HUDEP-2 (cell line): ENCODE results near the gene CHIA.

Source experiments
- DNase-seq, 76 experiments: peaks; one replicate each; lab custom pipeline; 2025; ENCODE audit not compliant: unreplicated experiment in 76 of 76; lab: John Stamatoyannopoulos, UW

The CHIA gene

DNA sequence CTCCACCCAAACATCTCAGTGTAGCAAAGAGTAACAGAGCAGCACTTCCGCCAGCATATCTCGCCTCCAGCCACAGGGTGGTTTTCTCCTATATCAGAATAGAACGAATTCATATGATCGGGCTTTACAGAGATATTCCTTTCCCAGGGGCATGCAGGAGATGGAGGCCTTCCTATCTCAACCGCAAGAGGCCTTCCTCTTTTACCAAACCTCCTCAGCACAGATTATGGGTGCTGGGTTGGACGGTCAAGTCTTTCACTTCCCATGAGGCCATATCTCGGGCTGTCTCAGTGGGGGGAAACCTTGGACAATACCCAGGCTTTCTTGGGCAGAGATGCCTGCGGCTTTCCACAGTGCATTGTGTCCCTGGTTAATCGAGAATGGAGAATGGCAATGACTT is 71.1 kb downstream of the CHIA start:
- DNase-seq: no peak

DNA sequence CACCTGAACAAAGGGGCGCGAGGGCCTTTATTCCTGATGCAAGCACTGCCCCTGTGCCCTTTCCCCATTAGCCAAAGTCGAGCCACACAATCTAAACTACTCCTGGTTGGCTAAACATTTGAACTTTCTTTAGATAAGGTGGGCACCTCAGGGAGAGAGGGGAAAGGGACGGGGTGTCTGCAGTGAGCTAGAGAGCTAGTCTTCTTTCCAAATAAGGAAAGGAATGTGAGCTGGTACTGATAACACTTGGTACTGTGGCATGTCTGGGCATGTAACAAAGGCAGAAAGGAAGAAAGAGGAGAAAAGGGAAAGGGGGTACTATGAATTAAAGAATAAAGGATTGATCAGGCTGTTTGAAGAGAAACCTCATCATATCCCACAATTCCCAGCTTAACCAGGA is 74.0 kb downstream of the CHIA start:
- DNase-seq: no peak

DNA sequence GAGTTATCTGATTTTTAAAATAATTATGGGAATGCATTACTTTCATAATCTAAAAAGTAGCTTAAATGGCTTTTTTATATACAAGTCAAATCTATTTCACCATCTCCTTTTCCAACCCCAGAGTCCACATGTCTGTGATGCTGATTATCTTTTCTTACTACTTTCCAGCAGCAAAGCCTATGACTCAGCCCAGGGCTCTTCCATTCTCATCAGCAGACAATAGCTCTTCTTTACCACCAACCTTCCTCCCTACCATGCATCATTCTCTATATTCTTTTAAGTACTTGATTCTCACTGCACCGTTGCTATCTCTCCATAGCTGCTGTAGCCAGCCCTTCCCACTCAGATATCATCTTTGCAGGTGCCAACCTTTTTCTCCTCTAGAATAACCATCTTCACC is 75.6 kb downstream of the CHIA start:
- DNase-seq: no peak

DNA sequence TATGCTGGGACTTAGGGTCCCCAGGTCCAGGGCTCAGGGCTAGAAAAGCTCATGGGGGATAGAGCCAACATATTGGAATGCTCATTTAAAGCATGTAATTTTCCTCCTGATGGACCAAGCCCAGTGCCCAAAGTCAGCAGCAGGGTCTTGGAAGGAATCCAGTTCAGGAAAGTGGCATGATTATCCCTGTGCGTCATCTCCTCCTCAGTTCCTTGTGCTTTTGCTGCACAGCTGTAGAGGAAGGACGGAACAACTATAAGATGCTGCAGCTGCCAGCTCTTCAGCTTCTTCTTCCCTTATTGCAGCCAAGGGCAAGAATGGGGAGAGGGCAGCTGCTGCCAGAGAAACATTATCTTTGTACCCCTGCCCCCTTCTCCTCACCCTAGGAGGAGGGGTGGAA is 78.5 kb downstream of the CHIA start:
- DNase-seq: no peak

DNA sequence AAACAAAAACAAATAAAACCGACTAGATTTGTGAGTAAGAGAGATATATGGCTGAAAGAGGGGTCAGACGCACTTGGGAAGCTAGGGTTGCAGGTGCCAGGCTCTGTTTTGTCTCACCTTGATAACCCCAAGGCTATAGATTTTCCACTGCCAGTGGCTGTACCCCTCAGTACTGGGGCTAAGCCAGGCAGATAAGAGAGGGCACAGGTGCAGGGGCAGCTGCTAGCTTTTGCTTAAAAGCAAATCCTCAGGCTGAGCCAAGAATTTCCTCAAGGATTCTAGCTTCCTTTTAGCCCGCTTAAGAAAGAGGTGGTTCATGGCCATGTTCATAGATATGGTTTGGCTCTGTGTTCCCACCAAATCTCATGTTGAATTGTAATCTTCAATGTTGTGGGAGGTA is 79.0 kb downstream of the CHIA start:
- DNase-seq: no peak
